ENCODE results near the gene NAXE.
"Not testable (repeated sequence)": the region's sequence is repeated elsewhere in the genome, so short reads cannot be mapped to it uniquely, and the experiment has no call there.

The NAXE gene

DNA sequence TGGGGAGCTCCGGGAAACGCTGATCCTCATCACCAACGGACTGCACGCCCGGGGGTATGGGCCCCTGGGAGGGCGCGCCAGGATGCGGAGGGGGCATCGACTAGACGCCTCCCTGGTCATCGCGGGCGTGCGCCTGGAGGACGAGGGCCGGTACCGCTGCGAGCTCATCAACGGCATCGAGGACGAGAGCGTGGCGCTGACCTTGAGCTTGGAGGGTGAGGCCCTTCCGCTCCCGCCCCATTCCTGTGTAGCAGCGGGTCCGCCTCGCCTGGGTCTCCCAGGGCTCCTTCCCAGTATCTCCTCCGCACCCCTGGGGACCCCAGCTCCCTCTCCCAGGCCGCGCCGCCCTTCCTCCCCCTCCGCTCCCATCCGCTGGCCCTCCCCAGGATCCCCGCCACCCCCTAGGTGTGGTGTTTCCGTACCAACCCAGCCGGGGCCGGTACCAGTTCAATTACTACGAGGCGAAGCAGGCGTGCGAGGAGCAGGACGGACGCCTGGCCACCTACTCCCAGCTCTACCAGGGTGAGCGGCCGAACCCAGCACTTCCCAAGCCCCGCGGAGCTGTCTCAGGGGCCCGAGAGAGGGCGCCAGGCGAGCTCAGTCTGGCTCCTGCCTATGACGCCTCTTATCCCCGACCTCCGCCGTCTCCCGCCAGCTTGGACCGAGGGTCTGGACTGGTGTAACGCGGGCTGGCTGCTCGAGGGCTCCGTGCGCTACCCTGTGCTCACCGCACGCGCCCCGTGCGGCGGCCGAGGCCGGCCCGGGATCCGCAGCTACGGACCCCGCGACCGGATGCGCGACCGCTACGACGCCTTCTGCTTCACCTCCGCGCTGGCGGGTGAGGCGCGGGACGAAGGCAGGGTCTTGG, 32.6 kb downstream of the NAXE start:
- DNase-seq (ENCODE audit: low spot score) = peak; percentile 63

GRCh38 chr1:156624814-156625435, 33.3 kb downstream of the NAXE start:
- DNase-seq (ENCODE audit: low spot score) = no peak

GRCh38 chr1:156625436-156626078, 34.0 kb downstream of the NAXE start:
- DNase-seq (ENCODE audit: low spot score) = peak; percentile 68

DNA sequence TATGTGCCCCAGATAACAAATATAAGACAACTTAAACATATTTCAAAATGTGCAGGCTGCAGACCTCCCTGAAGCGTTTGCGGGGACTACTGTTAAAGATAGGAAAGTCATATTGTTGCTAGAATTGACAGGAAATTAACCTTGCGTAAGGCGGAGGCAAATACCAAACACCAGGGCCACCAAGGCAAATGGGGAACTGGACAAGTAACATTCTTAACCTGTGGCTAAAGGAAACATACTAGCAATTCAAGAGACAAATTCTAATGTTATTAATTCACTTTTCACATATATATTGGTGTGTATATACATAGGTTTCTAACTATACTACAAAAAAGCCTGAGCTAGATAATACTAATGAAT, 34.5 kb downstream of the NAXE start:
- DNase-seq (ENCODE audit: low spot score) = no peak

GRCh38 chr1:156627313-156627880, 35.8 kb downstream of the NAXE start:
- DNase-seq (ENCODE audit: low spot score) = peak; percentile 47

DNA sequence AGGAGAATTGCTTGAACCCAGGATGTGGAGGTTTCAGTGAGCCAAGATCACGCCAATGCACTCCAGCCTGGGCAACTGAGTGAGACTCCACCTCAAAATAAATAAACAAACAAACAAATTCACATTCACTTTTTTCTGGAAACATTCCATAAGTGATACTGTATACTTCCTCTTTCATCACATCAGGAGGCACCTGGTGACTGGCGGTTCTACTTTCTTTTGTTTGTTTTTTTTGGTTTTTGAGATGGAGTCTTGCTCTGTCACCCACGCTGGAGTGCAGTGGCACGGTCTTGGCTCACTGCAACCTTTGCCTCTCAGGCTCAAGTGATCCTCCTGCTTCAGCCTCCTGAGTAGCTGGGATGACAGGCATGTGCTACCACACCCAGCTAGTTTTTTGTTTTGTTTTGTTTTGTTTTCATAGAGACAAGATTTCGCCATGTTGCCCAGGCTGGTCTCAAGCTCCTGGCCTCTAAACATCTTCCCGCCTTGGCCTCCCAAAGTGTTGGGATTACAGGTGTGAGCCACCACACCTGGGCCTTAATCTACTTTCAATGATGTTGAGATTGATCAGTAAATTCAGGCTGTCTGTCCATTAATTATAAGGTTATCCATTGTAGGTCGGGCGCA, 38.4 kb downstream of the NAXE start:
- no peak for DNase-seq (ENCODE audit: low spot score)

DNA sequence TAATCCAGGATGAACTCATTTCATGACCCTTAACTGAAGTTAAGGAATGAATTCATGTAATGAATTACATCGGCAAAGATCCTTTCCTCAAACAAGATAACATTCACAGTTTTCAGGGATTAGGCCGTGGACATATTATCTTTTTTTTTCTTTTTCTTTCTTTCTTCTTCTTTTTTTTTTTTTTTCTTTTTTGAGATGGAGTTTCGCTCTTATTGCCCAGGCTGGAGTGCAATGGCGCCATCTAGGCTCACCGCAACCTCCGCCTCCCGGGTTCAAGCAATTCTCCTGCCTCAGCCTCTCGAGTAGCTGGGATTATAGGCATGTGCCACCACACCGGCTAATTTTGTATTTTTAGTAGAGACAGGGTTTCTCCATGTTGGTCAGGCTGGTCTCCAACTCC, 39.6 kb downstream of the NAXE start:
- DNase-seq (ENCODE audit: low spot score) = not testable (repeated sequence)

DNA sequence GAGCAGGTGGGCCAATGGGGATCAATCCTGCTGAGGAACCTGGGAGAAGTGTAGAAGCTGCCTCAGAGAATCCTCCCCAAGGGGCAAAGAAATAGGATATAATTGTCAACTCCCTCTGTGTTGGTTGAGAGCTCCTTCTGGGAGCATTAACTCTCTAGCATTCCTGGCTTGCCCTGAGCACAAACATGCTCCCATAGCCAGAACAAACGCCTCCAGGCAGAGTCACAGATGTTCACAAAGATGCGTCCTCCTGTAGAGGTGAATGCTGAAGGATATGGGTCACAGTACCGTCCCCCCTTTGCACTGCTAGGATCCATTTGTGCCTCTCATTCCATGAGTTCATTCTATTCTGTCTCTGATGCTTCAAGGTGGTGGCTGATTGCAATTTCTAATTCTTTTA, 40.8 kb downstream of the NAXE start:
- DNase-seq (ENCODE audit: low spot score) = no peak

DNA sequence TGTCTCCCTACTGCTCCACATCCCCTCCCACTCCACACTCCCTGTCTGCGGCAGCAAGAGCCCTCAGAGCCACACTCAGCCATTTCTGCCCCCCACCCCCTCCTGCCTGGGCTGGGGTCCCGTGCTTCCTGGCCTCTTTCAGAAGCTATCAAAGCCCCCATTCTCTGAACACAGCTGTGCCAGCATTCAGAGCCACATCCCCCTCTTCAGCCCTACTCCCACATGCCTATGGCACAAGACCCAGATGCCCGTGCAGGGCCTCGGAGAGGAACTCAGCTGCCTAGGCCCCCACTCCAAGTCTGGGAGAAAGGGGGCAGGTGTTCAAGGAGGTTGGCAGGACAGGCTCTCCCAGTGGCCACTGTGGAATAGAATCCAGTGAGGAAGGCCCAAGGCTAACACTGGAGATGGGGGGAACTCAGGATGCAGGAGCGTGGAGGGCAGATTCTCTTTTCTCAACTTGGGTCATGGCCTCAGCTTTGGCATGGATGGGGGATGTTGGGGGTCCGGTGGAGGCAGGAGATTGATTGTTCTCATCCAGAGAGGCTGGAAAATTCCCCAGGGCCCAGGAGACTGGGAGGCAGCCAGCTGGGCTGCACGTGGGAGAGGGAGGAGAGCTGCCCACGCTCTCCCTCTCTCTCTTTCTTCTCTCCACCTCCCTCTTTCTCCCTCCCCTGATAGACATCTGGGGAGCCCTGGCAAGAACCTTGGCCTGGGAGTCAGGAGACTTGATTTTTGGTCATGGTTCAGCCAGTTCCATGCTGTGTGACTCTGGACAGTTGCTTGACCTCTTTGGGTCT, 46.8 kb downstream of the NAXE start:
- no peak for DNase-seq (ENCODE audit: low spot score)

DNA sequence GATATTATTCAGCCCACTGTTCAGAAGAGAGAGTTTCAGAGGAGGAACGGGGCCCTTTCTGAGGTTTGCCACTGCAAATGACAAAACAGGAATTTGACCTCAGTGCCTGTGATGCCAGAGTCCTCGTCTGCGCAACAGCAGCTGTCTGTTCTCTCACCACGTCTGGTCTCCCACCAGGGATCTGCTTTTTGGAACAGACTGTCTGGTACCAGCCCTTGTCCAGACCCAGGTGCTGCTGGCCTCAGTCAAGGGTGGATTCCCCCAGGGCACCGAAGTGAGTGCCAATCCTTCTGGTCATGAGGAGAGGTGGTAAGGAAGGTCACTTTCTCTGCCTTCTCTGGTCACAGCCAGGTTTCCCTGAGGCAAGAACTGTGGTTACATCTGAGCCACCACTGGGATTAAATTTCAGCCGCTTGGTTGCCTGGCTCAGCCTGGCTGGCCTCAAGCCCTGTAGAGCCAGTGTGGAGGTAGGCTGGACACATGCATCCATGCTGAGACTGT, 48.1 kb downstream of the NAXE start:
- peak; percentile 36 for DNase-seq (ENCODE audit: low spot score)

GRCh38 chr1:156640842-156641706, 49.5 kb downstream of the NAXE start:
- no peak for DNase-seq (ENCODE audit: low spot score)

DNA sequence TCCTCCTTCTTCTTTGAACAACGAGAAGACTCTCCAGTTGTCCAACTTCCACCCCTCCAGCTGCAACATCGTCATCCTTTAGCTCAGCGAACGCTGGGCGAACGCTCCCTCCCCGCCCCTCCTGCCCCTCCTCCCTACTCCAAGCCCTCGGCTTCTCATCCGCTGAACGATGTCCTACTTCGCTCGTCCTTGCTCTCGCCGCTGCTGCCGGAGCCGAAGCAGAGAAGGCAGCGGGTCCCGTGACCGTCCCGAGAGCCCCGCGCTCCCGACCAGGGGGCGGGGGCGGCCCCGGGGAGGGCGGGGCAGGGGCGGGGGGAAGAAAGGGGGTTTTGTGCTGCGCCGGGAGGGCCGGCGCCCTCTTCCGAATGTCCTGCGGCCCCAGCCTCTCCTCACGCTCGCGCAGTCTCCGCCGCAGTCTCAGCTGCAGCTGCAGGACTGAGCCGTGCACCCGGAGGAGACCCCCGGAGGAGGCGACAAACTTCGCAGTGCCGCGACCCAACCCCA, 50.2 kb downstream of the NAXE start, which contains the start of gene BCAN:
Gene BCAN (plus strand): TSS at position 357 of the 504 bp plus-strand sequence. CDS start 3,938 bp downstream, outside the sequence.
- peak; percentile 51 for DNase-seq (ENCODE audit: low spot score)

- no peak for DNase-seq (ENCODE audit: low spot score)
Measured at GRCh38 chr1:156642265-156643048, 50.9 kb downstream of the NAXE start.

DNA sequence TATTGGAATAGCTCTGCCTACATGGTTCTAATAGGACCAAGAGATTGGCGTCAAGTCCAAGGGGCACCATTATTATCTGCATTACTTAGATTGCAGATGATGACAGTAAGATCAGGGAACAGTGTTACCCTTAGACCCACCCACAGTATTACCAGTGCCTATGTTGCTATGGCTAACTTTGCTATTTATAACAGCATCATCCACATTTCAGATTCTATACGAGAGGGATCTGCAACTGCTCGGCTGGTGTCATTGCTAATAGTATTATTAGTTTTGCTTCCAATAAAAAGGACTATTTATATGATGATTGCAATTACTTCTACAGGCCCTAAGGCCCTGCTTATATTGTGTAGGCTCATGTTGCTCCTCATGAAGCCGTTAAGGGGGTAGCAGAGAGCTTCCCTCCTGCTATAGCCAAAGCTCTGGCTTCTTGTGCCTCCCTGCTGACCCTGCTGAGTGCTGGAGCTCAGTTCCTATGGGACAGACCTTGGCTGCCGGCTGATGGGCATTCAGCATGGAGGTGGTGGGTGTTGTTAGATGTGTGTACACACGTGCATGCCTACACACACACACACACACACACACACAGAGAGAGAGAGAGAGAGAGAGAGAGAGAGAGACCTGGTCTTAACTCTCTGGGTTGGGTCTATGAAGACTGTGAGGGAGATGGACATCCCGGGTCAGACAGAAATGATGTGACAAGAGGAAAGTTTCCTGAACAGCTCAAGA, 51.6 kb downstream of the NAXE start:
- DNase-seq (ENCODE audit: low spot score) = no peak

- no peak for DNase-seq (ENCODE audit: low spot score)
Measured at GRCh38 chr1:156643778-156644092, 52.2 kb downstream of the NAXE start.
